NCI-H345 treated with DMSO at 0.1 percent for 48 hours (cell line): ENCODE data around the gene ADGRV1.

Source experiments
- DNase-seq: peaks from one replicate; lab custom pipeline; 2025; ENCODE audit not compliant: unreplicated experiment; lab: John Stamatoyannopoulos, UW

ADGRV1 gene

GRCh38 chr5:90932052-90932699 is 373.6 kb downstream of the ADGRV1 start:
- no peak for DNase-seq

- DNase-seq: no peak
These were observed 374.7 kb downstream of the ADGRV1 start for GRCh38 chr5:90933298-90933697.

- DNase-seq: no peak
These were observed 375.6 kb downstream of the ADGRV1 start for GRCh38 chr5:90934091-90934719.

- DNase-seq: no peak
These were observed 376.1 kb downstream of the ADGRV1 start for GRCh38 chr5:90934738-90935137.

GRCh38 chr5:90939211-90939610 is 380.6 kb downstream of the ADGRV1 start:
- no peak for DNase-seq

- DNase-seq: no peak
These were observed 381.8 kb downstream of the ADGRV1 start for GRCh38 chr5:90940227-90940995.

- DNase-seq: no peak
These were observed 382.6 kb downstream of the ADGRV1 start for GRCh38 chr5:90941002-90941720.

- DNase-seq: no peak
These were observed 385.5 kb downstream of the ADGRV1 start for GRCh38 chr5:90944116-90944515.

GRCh38 chr5:90947667-90948066 is 389.1 kb downstream of the ADGRV1 start:
- DNase-seq: no peak

GRCh38 chr5:90948969-90949368 is 390.4 kb downstream of the ADGRV1 start:
- DNase-seq: no peak

GRCh38 chr5:90949469-90950358 is 391.1 kb downstream of the ADGRV1 start:
- no peak for DNase-seq

GRCh38 chr5:90955001-90955635 is 396.5 kb downstream of the ADGRV1 start:
- DNase-seq: no peak

GRCh38 chr5:90956511-90957097 is 398.0 kb downstream of the ADGRV1 start:
- no peak for DNase-seq

- no peak for DNase-seq
These were observed 399.3 kb downstream of the ADGRV1 start for GRCh38 chr5:90957906-90958305.

GRCh38 chr5:90959262-90959661 is 400.7 kb downstream of the ADGRV1 start:
- DNase-seq: no peak

- DNase-seq: no peak
These were observed 403.9 kb downstream of the ADGRV1 start for GRCh38 chr5:90962481-90962880.

- no peak for DNase-seq
These were observed 406.6 kb downstream of the ADGRV1 start for GRCh38 chr5:90965110-90965685.

- no peak for DNase-seq
These were observed 408.8 kb downstream of the ADGRV1 start for GRCh38 chr5:90967443-90967842.

GRCh38 chr5:90967851-90968250 is 409.3 kb downstream of the ADGRV1 start:
- no peak for DNase-seq
